Osteoblast (primary cell): ENCODE data around the gene RPS27L. TPM values are rescaled to one million over a fixed set of nuclear protein-coding genes. Genes with fewer than 3 reads are reported as not detected.

ENCODE experiments used
- DNase-seq: peaks from one replicate; pipeline ENCODE4 v3.0.0; 2011; ENCODE audit warnings: low spot score, mixed read lengths; ENCODE audit not compliant: insufficient read length; ENCODE audit errors: missing footprints
- H2AFZ ChIP-seq: 2 replicates; pipeline ENCODE4 v1.6.0; 2011; ENCODE audit warnings: mild to moderate bottlenecking, low read length
- H3K27ac ChIP-seq: 2 replicates; pipeline ENCODE4 v1.5.1; 2011; ENCODE audit warnings: mild to moderate bottlenecking, low read depth, low read length, moderate library complexity
- H3K27me3 ChIP-seq: 2 replicates; pipeline ENCODE4 v1.6.0; 2012; ENCODE audit warnings: mild to moderate bottlenecking, control low read depth, inconsistent platforms, low read length, moderate library complexity; ENCODE audit not compliant: insufficient read depth
- H3K36me3 ChIP-seq: 2 replicates; pipeline ENCODE4 v1.5.1; 2011; ENCODE audit warnings: mild to moderate bottlenecking, low read length, control low read depth, moderate library complexity; ENCODE audit not compliant: insufficient read depth
- H3K4me1 ChIP-seq: 2 replicates; pipeline ENCODE4 v1.5.1; 2011; ENCODE audit warnings: mild to moderate bottlenecking, low read length, control low read depth, moderate library complexity; ENCODE audit not compliant: insufficient read depth
- H3K4me2 ChIP-seq: 2 replicates; pipeline ENCODE4 v1.6.0; 2011; ENCODE audit warnings: mild to moderate bottlenecking, low read length; ENCODE audit not compliant: insufficient read depth
- H3K4me3 ChIP-seq: fragments of 200-600 bp; sonication (generic); 3 replicates; pipeline ENCODE4 v1.5.1; 2012; ENCODE audit warnings: mild to moderate bottlenecking, low read length, inconsistent platforms; ENCODE audit not compliant: insufficient read depth
- H3K79me2 ChIP-seq: 2 replicates; pipeline ENCODE4 v1.6.0; 2012; ENCODE audit warnings: mild to moderate bottlenecking, low read length, control low read depth, inconsistent platforms; ENCODE audit not compliant: insufficient read depth
- H3K9me3 ChIP-seq: 2 replicates; pipeline ENCODE4 v1.5.1; 2011; ENCODE audit warnings: low read depth, low read length, control low read depth
- H4K20me1 ChIP-seq: 2 replicates; pipeline ENCODE4 v1.6.0; 2012; ENCODE audit warnings: mild to moderate bottlenecking, low read length, control low read depth; ENCODE audit not compliant: insufficient read depth
- CTCF ChIP-seq: IDR thresholded peaks from 2 replicates; pipeline ENCODE4 v1.5.1; 2011; ENCODE audit warnings: mild to moderate bottlenecking, low read depth, low read length, moderate library complexity; ENCODE audit errors: extremely low read depth
- total RNA-seq: library from RNA; depleted of rRNA; stranded (reverse); fragments of >200 nt; gene quantifications from 2 replicates; pipeline ENCODE4 v1.2.3, GENCODE V29; 2012

RPS27L gene
- total RNA-seq, 1 donor, result 281 TPM

GRCh38 chr15:63122002-63122875 lies 35.0 kb downstream of the RPS27L start:
- Histone ChIP-seq H2AFZ (peak overlapping the region; percentile 45), H3K4me1 (peaks cover 8% of the 10 kb centered on the region), H3K9me3 (peaks cover 2% of the 10 kb centered on the region), H4K20me1 (no peaks in the 10 kb centered on the region), H3K4me2 (peak overlapping the region; percentile 97), H3K4me3 (peak overlapping the region; percentile 96), H3K36me3 (peaks cover 26% of the 10 kb centered on the region), H3K27me3 (no peaks in the 10 kb centered on the region), H3K79me2 (peaks cover 47% of the 10 kb centered on the region), H3K27ac (peak overlapping the region; percentile 75)
- TF ChIP-seq CTCF, result no peak
- peak; percentile 90 for DNase-seq

- Histone ChIP-seq H3K79me2 (peaks cover 40% of the 10 kb centered on the region), H2AFZ (peak within 1 kb of the TSS; percentile 99), H3K36me3 (peaks cover 19% of the 10 kb centered on the region), H3K27me3 (no peaks in the 10 kb centered on the region), H3K4me1 (peaks cover 8% of the 10 kb centered on the region), H3K9me3 (peaks cover 2% of the 10 kb centered on the region), H3K27ac (peak within 1 kb of the TSS; percentile 93), H3K4me3 (peak within 1 kb of the TSS; percentile 96), H4K20me1 (no peaks in the 10 kb centered on the region), H3K4me2 (peak within 1 kb of the TSS; percentile 97)
- TF ChIP-seq CTCF, result no peak
- DNase-seq, result peak; percentile 96
These were observed 35.8 kb downstream of the RPS27L start, which contains the start of gene LACTB for GRCh38 chr15:63121382-63122001. LACTB (plus strand) TSS chr15:63121861; CDS start chr15:63121872, 11 bp downstream.

GRCh38 chr15:63118854-63119253 lies 38.4 kb downstream of the RPS27L start:
- Histone ChIP-seq H3K4me1 (peaks cover 20% of the 10 kb centered on the region), H3K79me2 (peaks cover 18% of the 10 kb centered on the region), H3K27ac (no peak overlapping the region), H3K4me3 (no peak overlapping the region), H3K27me3 (no peaks in the 10 kb centered on the region), H3K36me3 (no peaks in the 10 kb centered on the region), H4K20me1 (no peaks in the 10 kb centered on the region), H3K9me3 (peaks cover 2% of the 10 kb centered on the region), H2AFZ (no peak overlapping the region), H3K4me2 (no peak overlapping the region)
- no peak for DNase-seq
- no peak for TF ChIP-seq CTCF

- Histone ChIP-seq H3K4me3 (no peak overlapping the region), H3K27ac (peak overlapping the region; percentile 36), H3K36me3 (no peaks in the 10 kb centered on the region), H3K27me3 (no peaks in the 10 kb centered on the region), H4K20me1 (no peaks in the 10 kb centered on the region), H2AFZ (peak overlapping the region; percentile 69), H3K4me2 (no peak overlapping the region), H3K79me2 (no peaks in the 10 kb centered on the region), H3K9me3 (no peaks in the 10 kb centered on the region), H3K4me1 (peaks cover 31% of the 10 kb centered on the region)
- no peak for TF ChIP-seq CTCF
- no peak for DNase-seq
These were observed 42.8 kb downstream of the RPS27L start for GRCh38 chr15:63114465-63114864.
